Medulla oblongata (tissue), 1 donor: ENCODE measurements around the gene ATP8B3.

Source experiments
- DNase-seq: peaks from one replicate; pipeline ENCODE4 v3.0.0-alpha.2; 2015; ENCODE audit errors: extremely low spot score

The ATP8B3 gene

GRCh38 chr19:1744822-1745563 is 67.1 kb downstream of the ATP8B3 start:
- no peak for DNase-seq

GRCh38 chr19:1744133-1744665 is 67.9 kb downstream of the ATP8B3 start:
- no peak for DNase-seq

- no peak for DNase-seq
These were observed 68.9 kb downstream of the ATP8B3 start for GRCh38 chr19:1742989-1743696.

GRCh38 chr19:1739960-1740629 is 72.0 kb downstream of the ATP8B3 start:
- DNase-seq, result no peak

GRCh38 chr19:1736927-1737326 is 75.1 kb downstream of the ATP8B3 start:
- DNase-seq, result no peak

GRCh38 chr19:1736280-1736679 is 75.8 kb downstream of the ATP8B3 start:
- DNase-seq, result no peak

GRCh38 chr19:1734321-1734966 is 77.6 kb downstream of the ATP8B3 start:
- no peak for DNase-seq
